ENCODE results near the gene ITIH4. TPM values are rescaled to one million over a fixed set of nuclear protein-coding genes. Genes with fewer than 3 reads are reported as not detected.

The ITIH4 gene
- polyA plus RNA-seq, 1 of the 3 experiments (the other 2 are of a cell fraction), result 2.0 TPM

GRCh38 chr3:52763466-52763865 is 67.0 kb downstream of the ITIH4 start (continued):
- no peak for TF ChIP-seq ZBTB33 (IDR thresholded peaks at IDR 0.05; ENCODE audit: borderline replicate concordance, low read depth)

Small RNA genes within 50 kb of the gene (small RNA-seq; reads per million reads assigned to genes)
- gene MIR8064 (0 reads per million in 7 experiments), gene MUSTN1 (0 reads per million in 7 experiments)

Other genes starting within 250 kb of the ITIH4 start
- 14.0 and 14.3 TPM in 2 replicates for gene PBRM1, start 144.8 kb downstream of the ITIH4 start, polyA plus RNA-seq (2012; rRNA removed)
- 55.0 and 77.0 TPM in 2 replicates for gene GNL3, start 144.6 kb downstream of the ITIH4 start, polyA plus RNA-seq (2012; rRNA removed)
- 102 and 135 TPM in 2 replicates for gene GLT8D1, start 124.9 kb downstream of the ITIH4 start, polyA plus RNA-seq (2012; rRNA removed)
- gene SPCS1, start 124.6 kb downstream of the ITIH4 start, polyA plus RNA-seq (2012; rRNA removed), result 191 and 198 TPM in 2 replicates
- 8.8 and 9.3 TPM in 2 replicates for gene NEK4, start 59.7 kb downstream of the ITIH4 start, polyA plus RNA-seq (2012; rRNA removed)
- gene ITIH1, start 53.1 kb downstream of the ITIH4 start, polyA plus RNA-seq (2012; rRNA removed), result not detected in 2 replicates
- 4.3 and 5.3 TPM in 2 replicates for gene ITIH3, start 35.9 kb downstream of the ITIH4 start, polyA plus RNA-seq (2012; rRNA removed)
- gene MUSTN1, start 4.3 kb upstream of the ITIH4 start, polyA plus RNA-seq (2012; rRNA removed), result 0.42 and 0.54 TPM in 2 replicates
- 9.3 and 10.4 TPM in 2 replicates for gene STIMATE, start 66.9 kb upstream of the ITIH4 start, polyA plus RNA-seq (2012; rRNA removed)
- 0.62 and 0.72 TPM in 2 replicates for gene SFMBT1, start 215.4 kb upstream of the ITIH4 start, polyA plus RNA-seq (2012; rRNA removed)

Data from SK-N-SH (cell line).